GM12873 (cell line): Measurements from ENCODE around the gene LRRC37A.
"Not testable (repeated sequence)": the region's sequence is repeated elsewhere in the genome, so short reads cannot be mapped to it uniquely, and the experiment has no call there.

Experiments used
- TF ChIP-seq, protein P1 (sequence below): IDR thresholded peaks from 2 replicates; pipeline ENCODE4 v1.5.1; 2012; ENCODE audit warnings: low read depth, mild to moderate bottlenecking, moderate library complexity, low read length, control low read depth; ENCODE audit not compliant: insufficient read depth; ENCODE audit errors: missing control alignments

LRRC37A gene

GRCh38 chr17:46294831-46295230, at the start of gene LRRC37A:
TSS of gene LRRC37A (plus strand) at chr17:46295131. CDS start at chr17:46295134, 3 bp downstream.
- TF ChIP-seq, protein P1, sequence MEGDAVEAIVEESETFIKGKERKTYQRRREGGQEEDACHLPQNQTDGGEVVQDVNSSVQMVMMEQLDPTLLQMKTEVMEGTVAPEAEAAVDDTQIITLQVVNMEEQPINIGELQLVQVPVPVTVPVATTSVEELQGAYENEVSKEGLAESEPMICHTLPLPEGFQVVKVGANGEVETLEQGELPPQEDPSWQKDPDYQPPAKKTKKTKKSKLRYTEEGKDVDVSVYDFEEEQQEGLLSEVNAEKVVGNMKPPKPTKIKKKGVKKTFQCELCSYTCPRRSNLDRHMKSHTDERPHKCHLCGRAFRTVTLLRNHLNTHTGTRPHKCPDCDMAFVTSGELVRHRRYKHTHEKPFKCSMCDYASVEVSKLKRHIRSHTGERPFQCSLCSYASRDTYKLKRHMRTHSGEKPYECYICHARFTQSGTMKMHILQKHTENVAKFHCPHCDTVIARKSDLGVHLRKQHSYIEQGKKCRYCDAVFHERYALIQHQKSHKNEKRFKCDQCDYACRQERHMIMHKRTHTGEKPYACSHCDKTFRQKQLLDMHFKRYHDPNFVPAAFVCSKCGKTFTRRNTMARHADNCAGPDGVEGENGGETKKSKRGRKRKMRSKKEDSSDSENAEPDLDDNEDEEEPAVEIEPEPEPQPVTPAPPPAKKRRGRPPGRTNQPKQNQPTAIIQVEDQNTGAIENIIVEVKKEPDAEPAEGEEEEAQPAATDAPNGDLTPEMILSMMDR: not testable (repeated sequence)

DNA sequence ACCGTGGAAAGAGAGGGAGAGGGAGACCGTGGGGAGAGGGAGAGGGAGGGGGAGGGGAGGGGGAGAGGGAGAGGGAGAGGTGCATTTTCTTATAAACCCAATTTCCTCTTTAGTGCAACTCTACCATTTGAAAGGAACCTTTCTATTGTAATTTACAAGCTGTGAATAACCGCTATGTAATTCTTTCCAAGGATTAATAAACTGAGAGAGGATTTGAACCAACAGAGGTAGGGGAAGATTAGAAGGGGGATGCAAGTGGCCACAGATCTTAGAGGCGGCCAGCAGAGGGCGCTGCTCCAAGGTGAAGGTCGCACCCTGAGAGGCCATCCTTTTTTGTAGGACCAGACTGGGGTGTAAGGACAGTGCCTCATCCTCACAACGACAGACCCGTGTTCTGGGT, 41.2 kb upstream of the LRRC37A start:
- TF ChIP-seq, protein P1: peak; percentile 79

GRCh38 chr17:46262271-46262670, 32.7 kb upstream of the LRRC37A start:
- TF ChIP-seq, protein P1: no peak

DNA sequence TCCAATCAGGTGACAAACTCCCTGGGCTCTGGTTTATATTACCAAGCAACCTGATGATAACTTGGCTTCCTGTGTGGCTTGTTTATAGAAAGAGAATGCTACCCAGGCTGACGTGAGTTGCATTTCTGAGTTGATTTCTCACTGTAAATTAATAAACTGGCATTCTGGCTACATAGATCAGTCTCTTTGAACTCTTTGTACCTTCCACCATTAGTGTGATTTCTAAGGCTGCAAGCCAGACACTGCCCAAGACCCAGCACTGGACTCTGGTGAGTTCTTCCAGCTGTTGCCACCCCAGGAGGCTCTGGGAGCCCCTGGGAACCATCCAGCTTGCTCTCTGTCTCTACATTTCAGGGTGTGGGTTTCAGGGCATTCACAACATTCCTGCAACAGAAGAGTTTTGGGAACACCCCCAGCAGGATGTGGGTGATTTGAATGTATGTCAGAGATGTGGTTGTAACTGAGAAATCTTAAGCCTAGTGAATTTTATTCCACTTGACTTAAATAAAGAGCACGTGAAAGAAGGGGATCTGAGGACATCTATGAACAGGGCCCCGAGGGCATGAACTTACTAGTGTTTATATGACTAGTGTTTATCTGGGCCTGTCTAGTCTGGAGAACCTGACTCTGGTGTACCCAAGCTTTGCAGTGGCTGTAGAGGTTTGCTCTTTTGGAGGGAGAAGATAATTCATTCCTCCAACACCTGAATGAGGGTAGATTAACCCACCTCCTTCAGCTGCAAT, 30.3 kb upstream of the LRRC37A start:
- TF ChIP-seq, protein P1: no peak

- TF ChIP-seq, protein P1: peak; percentile 11
Observed at GRCh38 chr17:46266656-46267544, 28.0 kb upstream of the LRRC37A start.

DNA sequence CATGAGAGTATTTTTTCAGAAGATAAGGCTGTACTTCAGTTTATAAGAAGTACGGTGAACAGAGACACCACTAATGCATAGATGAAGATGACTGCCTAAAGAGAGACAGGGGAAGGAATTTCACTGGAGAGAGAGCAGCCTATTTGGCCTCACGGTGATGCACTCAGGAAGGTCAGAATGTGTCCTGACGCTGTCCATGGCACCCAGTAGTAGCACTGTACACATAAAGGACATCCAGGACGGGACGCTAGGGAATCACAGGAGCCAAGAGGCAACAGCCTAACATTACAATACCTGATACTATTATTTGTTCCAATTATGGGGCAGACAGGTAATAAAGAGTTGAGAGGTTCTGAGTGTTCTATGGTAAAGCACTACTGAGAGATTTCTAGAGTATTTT, 24.9 kb upstream of the LRRC37A start:
- TF ChIP-seq, protein P1: no peak
